PC-9 (cell line): Measurements from ENCODE around the gene HCRTR2. TPM values are rescaled to one million over a fixed set of nuclear protein-coding genes. Genes with fewer than 3 reads are reported as not detected.
A peak's percentile ranks its signal among the peaks of the same experiment; 100 is the strongest.

Experiments used
- BruUV-seq: library from RNA; stranded (reverse); fragments of 400-500 nt; replicated peaks from 2 replicates; lab custom pipeline; 2021; lab: Mats Ljungman, UMichigan
- CTCF ChIA-PET: fragments of 300-600 bp; sonication (Branson Sonifier 250); formaldehyde crosslinking; loops from one replicate; lab custom pipeline; 2022; ENCODE audit warnings: antibody characterized with exemption; lab: Charles Lee
- POLR2A ChIA-PET: fragments of 300-600 bp; sonication (Branson Sonifier 250); formaldehyde crosslinking; loops from one replicate; lab custom pipeline; 2022; ENCODE audit warnings: antibody characterized with exemption; ENCODE audit not compliant: unreplicated experiment; lab: Charles Lee
- DNase-seq, 2 experiments: peaks; one replicate each; pipeline versions ENCODE4 v3.0.0 to v3.0.0-alpha.2; 2015 to 2022; ENCODE audit warnings: mixed read lengths in 1 of 2
- H2AFZ ChIP-seq: fragments of 200-600 bp; sonication (generic); 2 replicates; pipeline ENCODE4 v1.8.1; 2017; ENCODE audit warnings: antibody characterized with exemption
- H3F3A ChIP-seq: fragments of 200-600 bp; sonication (generic); 2 replicates; pipeline ENCODE4 v1.8.1; 2017; ENCODE audit warnings: antibody characterized with exemption, mild to moderate bottlenecking, low read depth; ENCODE audit not compliant: insufficient read depth
- H3K27ac ChIP-seq: fragments of 200-600 bp; sonication (generic); 2 replicates; pipeline ENCODE4 v1.6.1; 2016; ENCODE audit warnings: mixed run types
- H3K27me3 ChIP-seq: fragments of 200-600 bp; sonication (generic); 2 replicates; pipeline ENCODE4 v1.6.1; 2016; ENCODE audit warnings: low read depth, mixed run types; ENCODE audit not compliant: insufficient read depth
- H3K36me3 ChIP-seq: fragments of 200-600 bp; sonication (generic); 2 replicates; pipeline ENCODE4 v1.6.1; 2016; ENCODE audit warnings: low read depth, mixed run types
- H3K4me1 ChIP-seq: fragments of 200-600 bp; sonication (generic); replicated peaks from 2 replicates; pipeline ENCODE4 v1.6.1; 2016; ENCODE audit warnings: mixed run types; ENCODE audit not compliant: insufficient read depth
- H3K4me2 ChIP-seq: fragments of 200-600 bp; sonication (generic); 2 replicates; pipeline ENCODE4 v1.6.1; 2017; ENCODE audit warnings: mixed run types
- H3K4me3 ChIP-seq: fragments of 200-600 bp; sonication (generic); 2 replicates; pipeline ENCODE4 v1.6.1; 2016; ENCODE audit warnings: mixed run types
- H3K79me2 ChIP-seq: fragments of 200-600 bp; sonication (generic); 2 replicates; pipeline ENCODE4 v1.6.1; 2017; ENCODE audit warnings: low read depth, mixed run types
- H3K9me2 ChIP-seq: fragments of 200-600 bp; sonication (generic); 2 replicates; pipeline ENCODE4 v1.8.1; 2017; ENCODE audit warnings: mild to moderate bottlenecking; ENCODE audit not compliant: insufficient read depth
- H3K9me3 ChIP-seq: fragments of 200-600 bp; sonication (generic); 2 replicates; pipeline ENCODE4 v1.8.1; 2016; ENCODE audit warnings: low read depth; ENCODE audit not compliant: insufficient read depth
- H4K20me1 ChIP-seq: fragments of 200-600 bp; sonication (generic); 2 replicates; pipeline ENCODE4 v1.8.1; 2017; ENCODE audit not compliant: insufficient read depth
- CTCF ChIP-seq: fragments of 200-600 bp; sonication (generic); conservative IDR thresholded peaks from 2 replicates; pipeline ENCODE4 v1.6.1; 2017; ENCODE audit warnings: mixed run types, antibody characterized with exemption, mild to moderate bottlenecking, moderate library complexity
- EZH2 ChIP-seq: fragments of 200-600 bp; sonication (generic); IDR thresholded peaks from 2 replicates; pipeline ENCODE4 v1.8.0; 2017; ENCODE audit warnings: antibody characterized with exemption, low read depth
- intact Hi-C: fragments of 100-400 bp; cut with micrococcal nuclease; formaldehyde crosslinking; loops from one replicate; pipeline ENCODE4 v1.10.0; 2022; ENCODE audit not compliant: unreplicated experiment
- total RNA-seq: library from RNA; stranded (reverse); gene quantifications from 2 replicates; pipeline ENCODE4 v1.2.3, GENCODE V29; 2021

The HCRTR2 gene
- total RNA-seq, 1 experiment from 2014 or later: not detected

GRCh38 chr6:55266896-55267295, 92.6 kb downstream of the HCRTR2 start:
- Histone ChIP-seq H3K4me3 (no peak overlapping the region), H3K4me2 (no peak overlapping the region), H3K27ac (no peak overlapping the region), H3K4me1 (no peaks in the 10 kb centered on the region), H3F3A (no peaks in the 10 kb centered on the region), H3K36me3 (no peaks in the 10 kb centered on the region), H3K79me2 (no peaks in the 10 kb centered on the region), H4K20me1 (no peaks in the 10 kb centered on the region), H3K9me3 (no peaks in the 10 kb centered on the region), H2AFZ (no peak overlapping the region), H3K9me2 (no peaks in the 10 kb centered on the region), H3K27me3 (no peaks in the 10 kb centered on the region)
- no TSS peak for BruUV-seq
- intact Hi-C loops: no loop called here
- no peak for TF ChIP-seq CTCF
- TF ChIP-seq EZH2: no peak
- POLR2A ChIA-PET: no interaction called here
- CTCF ChIA-PET: no interaction called here
- no peak for DNase-seq

- Histone ChIP-seq H3K36me3 (no peaks in the 10 kb centered on the region), H3K27me3 (no peaks in the 10 kb centered on the region), H3F3A (no peaks in the 10 kb centered on the region), H3K4me1 (no peaks in the 10 kb centered on the region; the same call in 1 of the 2 replicates), H3K9me3 (no peaks in the 10 kb centered on the region), H2AFZ (0 out of 2 replicates have a peak overlapping the region, but pooled peaks have one; percentile 57), H3K79me2 (no peaks in the 10 kb centered on the region), H3K27ac (no peak overlapping the region), H3K9me2 (no peaks in the 10 kb centered on the region), H4K20me1 (no peaks in the 10 kb centered on the region), H3K4me2 (no peak overlapping the region), H3K4me3 (no peak overlapping the region)
- BruUV-seq: no TSS peak
- POLR2A ChIA-PET: no interaction called here
- CTCF ChIA-PET: interaction anchor here (0.5 to 1.1 kb wide), 9 partner anchors 170 to 1036 kb away, joined by 3 to 6 read pairs (median 3); no protein-coding TSS in a partner anchor
- TF ChIP-seq CTCF: peak; percentile 75
- TF ChIP-seq EZH2: no peak
- intact Hi-C loops: loop anchor here (2.0 to 10.0 kb wide), 5 partner anchors 170 to 1318 kb away; no protein-coding TSS in a partner anchor
- peak; percentile 18 to 57 for DNase-seq
Measured at GRCh38 chr6:55276745-55277530, 102.6 kb downstream of the HCRTR2 start.

- no peak overlapping the region for H2AFZ ChIP-seq
- H3K9me2 ChIP-seq: no peaks in the 10 kb centered on the region
- H3K4me1 ChIP-seq: no peaks in the 10 kb centered on the region; the same call in 1 of the 2 replicates
- H4K20me1 ChIP-seq: no peaks in the 10 kb centered on the region
- H3F3A ChIP-seq: no peaks in the 10 kb centered on the region
- TF ChIP-seq EZH2 (no peak), CTCF (no peak)
- no peaks in the 10 kb centered on the region for H3K27me3 ChIP-seq
- H3K4me2 ChIP-seq: no peak overlapping the region
- BruUV-seq: no TSS peak
- DNase-seq: no peak
- ChIA-PET CTCF (interaction anchor here (0.7 to 0.9 kb wide), 2 partner anchors 518 to 701 kb away, joined by 3 to 6 read pairs; no protein-coding TSS in a partner anchor), POLR2A (no interaction called here)
- H3K4me3 ChIP-seq: no peak overlapping the region
- no peaks in the 10 kb centered on the region for H3K9me3 ChIP-seq
- H3K36me3 ChIP-seq: no peaks in the 10 kb centered on the region
- intact Hi-C loops: loop anchor here (2.0 to 10.0 kb wide), 5 partner anchors 170 to 1317 kb away; no protein-coding TSS in a partner anchor
- no peak overlapping the region for H3K27ac ChIP-seq
- no peaks in the 10 kb centered on the region for H3K79me2 ChIP-seq
Measured at GRCh38 chr6:55277646-55278045, 103.3 kb downstream of the HCRTR2 start.
